Tibial artery (tissue), 4 donors: ENCODE measurements around the gene TGM6.

Source experiments
- DNase-seq, 2 donors: peaks; one replicate each; pipeline ENCODE4 v3.0.0-alpha.2; 2019
- H3K27ac ChIP-seq, 2 donors: fragments of 200-600 bp; sonication (generic) in 1 of 2; 1 replicate in 1 of 2; 2 replicates in 1 of 2; pipeline ENCODE4 v1.5.1; 2018 to 2019; ENCODE audit warnings: mild to moderate bottlenecking in 1 of 2
- H3K27me3 ChIP-seq, 2 donors: fragments of 200-600 bp; sonication (generic) in 1 of 2; one replicate each; pipeline versions ENCODE4 v1.5.1 to v1.6.0; 2016 to 2019
- H3K36me3 ChIP-seq, 3 donors: fragments of 200-600 bp; sonication (generic) in 2 of 3; one replicate each; pipeline ENCODE4 v1.5.1; 2016 to 2019; ENCODE audit warnings: mild to moderate bottlenecking in 2 of 3
- H3K4me1 ChIP-seq, 4 donors: fragments of 200-600 bp; sonication (generic) in 2 of 4; 1 replicate in 3 of 4; 2 replicates in 1 of 4; pipeline ENCODE4 v1.5.1; 2016 to 2019
- H3K4me3 ChIP-seq, 2 donors: fragments of 200-600 bp; sonication (generic) in 1 of 2; 1 replicate in 1 of 2; 2 replicates in 1 of 2; pipeline ENCODE4 v1.5.1; 2018 to 2019; ENCODE audit warnings: mild to moderate bottlenecking in 2 of 2
- H3K9me3 ChIP-seq, 3 donors: fragments of 200-600 bp; sonication (generic) in 1 of 3; one replicate each; pipeline ENCODE4 v1.5.1; 2016 to 2019
- intact Hi-C: fragments of 100-400 bp; cut with DNase I; formaldehyde crosslinking; loops from one replicate; pipeline ENCODE4 v1.15.0; 2023; ENCODE audit warnings: low total_unique reads
- TF ChIP-seq, protein P1 (sequence below), 2 experiments: fragments of 200-600 bp in 1 of 2; fragments of 450-650 bp in 1 of 2; IDR thresholded peaks; one replicate each; pipeline ENCODE4 v1.5.1; 2017 to 2019; ENCODE audit warnings: antibody characterized with exemption in 2 of 2, mild to moderate bottlenecking in 1 of 2, moderate library complexity in 1 of 2

Gene TGM6

DNA sequence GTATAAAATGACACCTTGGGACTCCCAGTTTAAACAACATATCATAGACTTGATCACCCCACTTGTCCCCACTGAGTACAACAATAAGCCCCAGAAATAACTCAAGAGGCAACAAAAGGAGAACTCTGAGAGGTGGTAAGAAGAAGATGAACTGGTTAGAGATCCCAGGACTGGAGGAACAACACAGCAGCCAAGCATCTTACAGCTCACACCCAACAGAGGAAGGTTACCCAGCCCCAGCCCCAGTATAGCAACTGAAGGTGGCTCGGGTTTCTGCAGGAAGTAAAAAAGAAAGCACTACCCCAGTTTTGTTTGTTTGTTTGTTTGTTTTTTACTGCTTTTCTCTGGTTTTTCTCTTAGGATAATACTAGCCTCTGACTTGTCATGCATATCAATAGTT lies 17.1 kb upstream of the TGM6 start:
- no peak overlapping the region for H3K27ac ChIP-seq
- intact Hi-C loops, result loop anchor here (10.0 kb wide), 1 partner anchor 1789 kb away; no protein-coding TSS in a partner anchor
- H3K4me1 ChIP-seq, result no peaks in the 10 kb centered on the region
- DNase-seq, result no peak
- TF ChIP-seq, protein P1, sequence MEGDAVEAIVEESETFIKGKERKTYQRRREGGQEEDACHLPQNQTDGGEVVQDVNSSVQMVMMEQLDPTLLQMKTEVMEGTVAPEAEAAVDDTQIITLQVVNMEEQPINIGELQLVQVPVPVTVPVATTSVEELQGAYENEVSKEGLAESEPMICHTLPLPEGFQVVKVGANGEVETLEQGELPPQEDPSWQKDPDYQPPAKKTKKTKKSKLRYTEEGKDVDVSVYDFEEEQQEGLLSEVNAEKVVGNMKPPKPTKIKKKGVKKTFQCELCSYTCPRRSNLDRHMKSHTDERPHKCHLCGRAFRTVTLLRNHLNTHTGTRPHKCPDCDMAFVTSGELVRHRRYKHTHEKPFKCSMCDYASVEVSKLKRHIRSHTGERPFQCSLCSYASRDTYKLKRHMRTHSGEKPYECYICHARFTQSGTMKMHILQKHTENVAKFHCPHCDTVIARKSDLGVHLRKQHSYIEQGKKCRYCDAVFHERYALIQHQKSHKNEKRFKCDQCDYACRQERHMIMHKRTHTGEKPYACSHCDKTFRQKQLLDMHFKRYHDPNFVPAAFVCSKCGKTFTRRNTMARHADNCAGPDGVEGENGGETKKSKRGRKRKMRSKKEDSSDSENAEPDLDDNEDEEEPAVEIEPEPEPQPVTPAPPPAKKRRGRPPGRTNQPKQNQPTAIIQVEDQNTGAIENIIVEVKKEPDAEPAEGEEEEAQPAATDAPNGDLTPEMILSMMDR (IDR thresholded peaks at IDR 0.05), result no peak
- H3K4me3 ChIP-seq, result no peak overlapping the region
- H3K27me3 ChIP-seq, result no peaks in the 10 kb centered on the region
- no peaks in the 10 kb centered on the region for H3K36me3 ChIP-seq
- H3K9me3 ChIP-seq, result peaks cover 0 to 15% (median 12%) of the 10 kb centered on the region in 3 donors

DNA sequence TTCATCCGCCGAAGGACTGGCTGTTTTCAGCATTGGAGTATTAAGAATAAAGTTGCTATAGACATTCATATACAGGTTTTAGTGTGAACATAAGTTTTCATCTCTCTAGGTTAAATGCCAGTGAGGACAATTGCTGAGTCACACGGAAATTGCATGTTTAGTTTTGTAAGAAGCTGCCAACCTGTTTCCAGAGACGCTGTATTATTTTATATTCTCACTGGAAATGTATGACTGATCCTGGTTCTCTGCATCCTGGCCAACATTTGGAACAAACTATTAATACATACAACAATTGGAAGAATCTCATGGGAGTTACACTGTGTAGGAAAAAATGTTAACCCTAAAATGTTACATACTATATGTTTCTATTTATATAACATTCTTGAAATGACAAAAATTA lies 16.7 kb upstream of the TGM6 start:
- Histone ChIP-seq H3K27me3 (no peaks in the 10 kb centered on the region), H3K4me1 (no peaks in the 10 kb centered on the region), H3K9me3 (peaks cover 0 to 16% (median 15%) of the 10 kb centered on the region in 3 donors), H3K27ac (no peak overlapping the region), H3K4me3 (no peak overlapping the region), H3K36me3 (no peaks in the 10 kb centered on the region)
- TF ChIP-seq, protein P1 (IDR thresholded peaks at IDR 0.05), result no peak
- intact Hi-C loops, result loop anchor here (10.0 kb wide), 1 partner anchor 1789 kb away; no protein-coding TSS in a partner anchor
- DNase-seq, result no peak

DNA sequence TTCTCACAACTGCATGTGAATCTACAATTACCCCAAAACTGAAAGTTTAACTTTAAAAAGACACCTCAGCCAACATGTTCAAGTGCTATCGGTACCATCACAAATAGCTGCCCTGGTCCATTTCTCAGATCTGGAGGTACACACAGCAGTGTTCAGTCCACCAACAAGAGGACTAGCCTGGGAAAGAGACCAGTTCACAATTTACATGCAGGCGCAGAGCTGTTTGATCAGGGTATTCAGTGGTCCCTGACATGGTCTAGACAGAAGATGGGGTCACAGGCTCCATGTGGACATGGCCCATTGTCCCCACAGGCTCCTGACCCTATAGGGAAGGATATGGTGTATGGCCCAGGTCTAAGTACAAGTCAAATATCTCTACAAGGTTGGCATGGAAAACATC lies 15.6 kb upstream of the TGM6 start:
- no peak overlapping the region for H3K27ac ChIP-seq
- no peak for DNase-seq
- H3K36me3 ChIP-seq, result no peaks in the 10 kb centered on the region
- intact Hi-C loops, result loop anchor here (10.0 kb wide), 1 partner anchor 1790 kb away; no protein-coding TSS in a partner anchor
- H3K9me3 ChIP-seq, result peaks cover 0 to 17% (median 15%) of the 10 kb centered on the region in 3 donors
- no peaks in the 10 kb centered on the region for H3K27me3 ChIP-seq
- H3K4me1 ChIP-seq, result no peaks in the 10 kb centered on the region
- no peak overlapping the region for H3K4me3 ChIP-seq
- TF ChIP-seq, protein P1 (IDR thresholded peaks at IDR 0.05), result no peak

DNA sequence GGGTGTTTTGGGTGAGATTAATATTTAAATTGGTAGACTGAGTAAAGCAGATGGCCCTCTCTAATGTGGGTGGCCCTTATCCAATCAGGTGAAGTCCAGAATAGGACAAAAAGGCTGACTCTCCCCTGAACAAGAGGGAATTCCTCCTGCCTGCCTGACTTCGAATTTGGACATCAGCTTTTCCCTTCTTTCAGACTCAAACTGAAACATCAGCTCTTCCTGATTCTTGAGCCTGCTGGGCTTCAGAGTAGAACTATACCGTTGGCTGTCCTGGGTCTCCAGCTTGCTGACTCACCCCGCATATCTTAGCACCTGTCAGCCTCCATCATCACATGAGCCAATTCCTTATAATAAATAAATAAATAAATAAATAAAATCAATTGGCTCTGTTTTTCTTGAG lies 15.0 kb upstream of the TGM6 start:
- Histone ChIP-seq H3K4me3 (no peak overlapping the region), H3K27me3 (no peaks in the 10 kb centered on the region), H3K27ac (no peak overlapping the region), H3K9me3 (peaks cover 0 to 15% (median 14%) of the 10 kb centered on the region in 3 donors), H3K4me1 (no peaks in the 10 kb centered on the region), H3K36me3 (no peaks in the 10 kb centered on the region)
- DNase-seq, result no peak
- intact Hi-C loops, result loop anchor here (10.0 kb wide), 1 partner anchor 1791 kb away; no protein-coding TSS in a partner anchor
- TF ChIP-seq, protein P1 (IDR thresholded peaks at IDR 0.05), result no peak

DNA sequence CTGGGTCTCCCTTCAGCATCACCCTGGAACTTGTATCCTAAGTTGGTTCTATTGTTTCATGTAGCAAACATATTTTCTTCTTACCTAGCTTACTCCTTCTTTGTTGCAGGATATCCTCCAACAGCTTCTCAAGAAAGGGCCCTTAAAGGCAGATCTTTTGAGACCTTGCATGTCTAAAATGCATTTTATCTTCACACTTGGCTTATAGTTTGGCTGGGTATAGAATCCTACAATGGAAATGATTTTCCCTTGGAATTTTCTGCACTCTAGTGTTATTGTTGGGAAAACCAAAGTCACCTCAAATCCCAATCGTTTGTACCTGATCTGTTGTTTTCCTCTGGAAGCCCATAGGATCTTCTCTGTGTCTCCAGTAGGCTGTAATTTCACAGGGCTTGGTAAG lies 12.1 kb upstream of the TGM6 start:
- Histone ChIP-seq H3K4me1 (no peaks in the 10 kb centered on the region), H3K36me3 (no peaks in the 10 kb centered on the region), H3K9me3 (peaks cover 0 to 9% (median 0%) of the 10 kb centered on the region in 3 donors), H3K27me3 (no peaks in the 10 kb centered on the region), H3K27ac (no peak overlapping the region), H3K4me3 (no peak overlapping the region)
- no peak for DNase-seq
- intact Hi-C loops, result loop anchor here (10.0 kb wide), 1 partner anchor 1794 kb away; no protein-coding TSS in a partner anchor
- TF ChIP-seq, protein P1 (IDR thresholded peaks at IDR 0.05), result no peak

DNA sequence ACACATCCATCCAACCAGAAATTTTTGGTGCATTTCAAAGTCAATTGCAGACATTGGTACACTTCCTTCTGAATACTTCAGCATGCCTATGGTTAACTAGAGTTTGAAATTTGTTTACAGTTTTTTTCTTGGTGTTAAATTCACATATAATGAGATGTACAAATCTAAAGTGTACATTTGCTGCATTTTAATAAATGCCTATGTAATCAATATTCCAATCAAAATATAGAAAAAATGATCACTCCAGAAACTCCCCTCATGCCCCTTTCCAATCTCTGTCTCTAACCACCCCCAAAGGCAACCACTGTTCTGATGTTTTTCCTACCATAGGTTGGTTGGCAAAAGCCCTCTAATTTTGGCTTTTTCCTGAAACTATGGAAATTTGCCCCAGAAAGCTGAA lies 7.6 kb upstream of the TGM6 start:
- intact Hi-C loops, result no loop called here
- Histone ChIP-seq H3K27ac (no peak overlapping the region), H3K27me3 (no peaks in the 10 kb centered on the region), H3K4me1 (no peaks in the 10 kb centered on the region), H3K9me3 (peaks cover 0 to 9% (median 0%) of the 10 kb centered on the region in 3 donors), H3K4me3 (no peak overlapping the region), H3K36me3 (no peaks in the 10 kb centered on the region)
- DNase-seq, result no peak
- TF ChIP-seq, protein P1 (IDR thresholded peaks at IDR 0.05), result no peak
